Endometrial microvascular endothelial cells (primary cell): ENCODE data around the gene RAD50. TPM values are rescaled to one million over a fixed set of nuclear protein-coding genes. Genes with fewer than 3 reads are reported as not detected.

Source experiments
- in situ Hi-C: cut with HindIII; loops from 2 replicates; pipeline ENCODE4 v1.10.0; 2017; ENCODE audit warnings: low sequenced_read_pairs, low pct_unique_long_range_greater_than_20kb; ENCODE audit errors: inconsistent ontology term
- total RNA-seq: library from RNA; depleted of rRNA; stranded (reverse); fragments of >200 nt; gene quantifications from one replicate; pipeline ENCODE4 v1.2.3, GENCODE V29; 2015; ENCODE audit errors: inconsistent ontology term

Gene RAD50
- total RNA-seq, 1 donor from 2014 or later = 10.5 TPM

DNA sequence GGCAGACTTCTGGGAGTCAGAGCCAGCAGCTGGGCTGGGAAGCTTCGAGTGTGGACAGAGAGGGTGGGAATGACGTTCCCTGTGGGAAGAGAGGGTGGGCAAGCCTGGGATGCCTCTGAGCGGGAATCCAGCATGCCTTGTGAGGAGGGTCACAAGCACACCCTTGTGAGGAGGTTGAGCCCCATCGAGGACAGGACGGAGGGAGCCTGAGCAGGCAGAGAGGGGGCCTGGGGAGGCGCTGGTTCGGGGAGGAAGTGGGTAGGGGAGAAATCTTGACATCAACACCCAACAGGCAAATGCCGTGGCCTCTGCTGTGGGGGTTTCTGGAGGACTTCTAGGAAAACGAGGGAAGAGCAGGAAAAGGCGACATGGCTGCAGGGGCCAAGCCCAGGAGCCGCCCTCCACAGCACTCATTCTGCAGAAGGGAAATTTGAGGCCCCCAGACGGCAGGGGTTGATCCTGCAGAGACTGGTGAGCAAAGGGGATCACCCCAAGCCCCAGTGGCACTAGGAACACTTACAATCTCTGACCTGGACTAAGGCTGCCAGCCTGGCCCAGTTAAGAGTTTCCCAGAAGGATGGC is 100.1 kb downstream of the RAD50 start:
- in situ Hi-C loops = no loop called here

GRCh38 chr5:132657676-132658380 is 101.1 kb downstream of the RAD50 start, which contains the start of gene IL13:
Gene IL13 (plus strand): TSS chr5:132658173. CDS start chr5:132658187, 14 bp downstream.
- in situ Hi-C loops = no loop called here

DNA sequence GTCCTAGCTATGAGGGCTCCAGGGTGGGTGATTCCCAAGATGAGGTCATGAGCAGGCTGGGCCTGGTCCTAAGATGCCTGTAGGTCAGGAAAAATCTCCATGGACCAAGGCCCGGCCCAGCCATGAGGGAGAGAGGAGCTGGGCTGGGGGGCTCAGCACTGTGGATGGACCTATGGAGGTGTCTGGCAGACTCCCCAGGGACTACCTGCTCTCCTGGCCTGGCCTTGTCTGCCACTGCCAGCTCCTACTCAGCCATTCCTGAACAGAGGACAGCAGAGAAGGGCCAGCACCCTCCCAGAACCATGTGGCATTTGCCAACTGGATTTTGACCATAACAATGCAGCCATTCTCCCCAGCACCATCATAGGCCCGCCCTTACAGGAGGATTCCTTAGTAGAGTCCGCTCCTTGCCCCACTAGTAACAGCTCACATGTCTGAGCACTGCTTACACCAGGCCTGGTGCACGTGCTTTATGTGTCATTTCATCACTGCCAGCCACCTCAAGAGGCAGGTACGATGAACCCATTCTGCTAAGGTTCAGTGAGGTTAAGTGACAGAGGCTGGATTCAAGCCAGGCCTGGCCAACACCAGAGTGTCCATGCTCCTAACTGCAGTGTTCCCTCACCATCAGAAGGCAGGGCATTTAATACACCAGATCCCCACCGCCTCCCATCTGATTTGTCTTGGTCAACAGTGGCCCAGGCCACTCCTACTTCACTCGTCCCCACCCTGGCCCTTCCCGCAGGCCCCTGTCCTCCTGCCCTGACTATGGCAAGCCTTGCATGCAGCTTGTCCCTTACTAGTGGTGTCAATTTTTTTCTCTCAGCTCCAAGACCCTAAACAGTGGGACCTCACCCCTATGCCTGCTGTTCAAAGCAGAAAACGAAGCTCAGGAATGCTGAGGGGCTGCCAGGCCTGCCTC is 101.9 kb downstream of the RAD50 start:
- in situ Hi-C loops = no loop called here

- in situ Hi-C loops = no loop called here
These were observed 103.1 kb downstream of the RAD50 start for GRCh38 chr5:132659598-132660493.

GRCh38 chr5:132661231-132662003 is 104.6 kb downstream of the RAD50 start:
- in situ Hi-C loops = no loop called here

GRCh38 chr5:132662004-132662401 is 105.2 kb downstream of the RAD50 start:
- in situ Hi-C loops = no loop called here

DNA sequence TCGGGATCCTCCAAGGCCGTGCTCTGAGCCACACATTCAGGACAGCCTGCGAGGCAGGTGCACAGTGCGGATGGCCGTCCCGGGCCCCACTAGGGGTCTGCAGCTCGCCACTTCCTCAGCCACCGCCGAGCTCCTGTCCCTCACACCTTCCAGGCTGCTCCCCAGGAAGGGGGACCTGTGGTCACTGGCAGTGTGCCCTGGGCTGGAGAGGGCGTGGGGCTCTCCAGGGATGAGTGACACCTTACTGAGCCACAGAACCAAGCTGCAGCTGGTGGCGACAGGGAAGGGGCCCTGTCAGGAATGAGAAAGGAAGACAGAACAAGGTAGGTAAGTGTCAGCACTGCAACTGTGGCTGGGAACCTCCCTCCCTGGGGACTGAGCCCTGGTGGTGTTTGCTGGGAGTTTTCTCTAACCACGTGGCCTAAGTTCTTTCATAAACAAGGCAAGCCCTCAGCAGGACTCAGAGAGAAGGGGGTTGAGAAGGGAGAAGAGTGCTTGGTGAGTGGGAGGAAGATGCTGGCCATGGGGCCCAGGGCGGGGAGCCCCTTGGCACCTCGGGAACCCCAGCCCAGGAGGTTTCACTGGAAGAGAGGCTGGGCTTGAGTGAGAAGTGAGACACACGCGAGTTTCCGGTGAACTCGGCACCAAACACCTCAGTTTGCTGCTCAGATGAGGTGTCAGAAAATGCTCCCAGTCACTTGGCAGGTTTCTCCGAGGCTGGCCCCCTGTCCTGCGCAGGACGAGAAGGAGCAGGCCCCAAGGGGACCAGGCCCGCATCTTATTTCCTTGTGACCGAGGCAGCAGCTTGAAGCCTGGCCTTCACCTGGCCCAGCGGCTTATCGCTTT is 106.4 kb downstream of the RAD50 start:
- in situ Hi-C loops = no loop called here

DNA sequence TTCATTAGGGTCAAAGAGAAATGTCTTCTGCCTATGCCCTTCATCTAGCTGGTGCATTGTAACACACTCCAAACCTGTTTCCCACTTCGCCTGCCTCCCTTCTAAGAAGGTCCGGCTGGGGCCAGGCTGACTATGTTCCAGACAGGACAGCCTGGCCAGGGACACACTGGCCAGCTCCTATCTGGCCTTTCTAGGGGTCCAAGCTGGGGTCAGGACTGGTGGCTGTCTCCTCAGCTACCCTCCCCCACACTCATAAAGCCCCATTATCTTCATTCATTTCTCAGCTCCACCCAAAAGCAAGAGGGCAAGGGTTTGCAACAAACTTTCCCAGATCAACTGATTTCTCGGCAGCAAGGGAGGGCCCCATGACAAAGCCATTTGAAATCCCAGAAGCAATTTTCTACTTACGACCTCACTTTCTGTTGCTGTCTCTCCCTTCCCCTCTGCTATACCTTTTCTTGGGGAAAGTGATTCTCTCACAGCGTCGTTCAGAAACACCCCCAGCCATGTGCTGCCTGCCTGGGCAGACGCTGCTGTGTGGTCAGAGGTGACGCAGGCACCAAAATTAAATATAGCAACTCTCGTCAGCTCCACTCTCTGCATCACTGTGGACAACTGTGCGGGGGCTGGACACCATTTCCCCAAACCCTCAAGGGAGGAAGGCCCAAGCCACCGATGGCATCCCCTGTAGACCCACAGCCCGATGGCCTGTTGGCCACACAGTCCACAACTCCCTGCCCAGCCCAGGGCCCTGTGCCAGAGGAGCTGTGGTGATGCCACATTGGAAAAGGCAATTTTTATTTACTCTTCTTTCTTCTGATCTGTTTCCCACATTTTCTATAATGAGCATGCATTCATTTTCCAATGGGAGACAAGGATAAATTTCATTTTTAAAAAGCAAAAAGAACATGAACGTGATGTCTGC is 107.3 kb downstream of the RAD50 start:
- in situ Hi-C loops = no loop called here

- in situ Hi-C loops = no loop called here
These were observed 108.0 kb downstream of the RAD50 start for GRCh38 chr5:132664696-132665209.

DNA sequence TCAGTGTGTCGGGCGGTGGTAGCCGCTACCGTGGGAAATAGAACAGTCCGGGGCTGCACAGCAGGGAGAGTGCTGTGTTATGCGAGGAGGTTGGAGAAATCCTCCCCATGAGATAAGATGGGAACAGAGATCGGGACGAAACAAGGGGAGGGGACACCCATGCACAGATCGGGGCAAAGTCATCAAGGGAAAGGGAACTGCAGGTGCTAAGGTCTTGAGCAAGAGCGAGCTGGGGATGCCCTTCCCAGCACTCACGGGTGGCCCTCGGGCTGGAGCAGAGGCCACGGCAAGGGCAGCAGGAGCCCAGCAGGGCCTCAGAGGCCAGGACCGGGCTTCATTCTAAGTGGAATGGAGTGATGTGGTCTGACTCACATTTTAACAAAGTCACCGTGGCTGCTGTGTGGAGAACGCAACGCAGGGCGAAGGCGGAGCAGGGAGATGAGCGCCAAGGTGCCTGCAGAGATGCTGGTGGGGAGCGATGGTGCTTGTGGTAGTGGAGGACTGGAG is 108.8 kb downstream of the RAD50 start:
- in situ Hi-C loops = no loop called here

DNA sequence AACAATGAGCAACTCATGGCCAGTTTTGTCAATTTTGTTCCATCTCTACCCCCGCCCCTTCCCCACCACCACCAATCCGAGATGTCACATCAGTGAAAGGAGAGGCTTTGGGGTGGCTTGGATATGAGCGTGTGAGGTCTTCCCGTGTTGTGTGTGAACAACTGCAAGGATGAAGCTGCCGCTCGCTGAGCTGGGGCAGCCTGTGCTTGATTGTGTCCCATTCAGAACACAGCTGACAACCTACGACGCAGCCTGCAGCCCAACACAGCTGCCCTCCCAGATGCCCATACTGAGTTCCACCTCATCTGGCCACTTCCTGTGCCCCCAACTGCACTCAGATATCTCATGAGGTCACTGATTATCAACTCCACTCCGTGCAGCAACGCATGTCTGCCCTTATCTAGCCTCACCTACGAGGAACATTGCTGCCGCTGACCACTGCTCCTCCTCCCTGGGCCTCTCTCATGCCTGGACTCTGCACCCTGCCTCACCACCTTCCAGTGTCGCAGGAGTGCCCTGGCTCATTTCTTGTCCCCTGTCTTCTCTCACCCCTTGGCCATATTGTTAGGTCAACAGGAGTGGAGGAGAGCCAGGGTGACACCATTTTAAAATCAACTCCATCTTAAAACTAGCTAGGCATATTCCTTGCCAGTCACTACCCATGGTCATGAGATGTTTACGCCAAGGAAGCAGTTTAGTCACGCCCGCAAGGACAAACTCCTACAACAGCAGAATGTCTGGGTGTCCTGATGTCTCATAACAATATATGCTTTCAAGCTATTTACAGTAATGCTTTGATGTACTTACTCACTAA is 109.7 kb downstream of the RAD50 start:
- in situ Hi-C loops = no loop called here

GRCh38 chr5:132667309-132667708 is 110.5 kb downstream of the RAD50 start:
- in situ Hi-C loops = no loop called here

- in situ Hi-C loops = no loop called here
These were observed 111.3 kb downstream of the RAD50 start for GRCh38 chr5:132667761-132668705.
